ENCODE data around the gene SESN2.

The SESN2 gene, protein sequence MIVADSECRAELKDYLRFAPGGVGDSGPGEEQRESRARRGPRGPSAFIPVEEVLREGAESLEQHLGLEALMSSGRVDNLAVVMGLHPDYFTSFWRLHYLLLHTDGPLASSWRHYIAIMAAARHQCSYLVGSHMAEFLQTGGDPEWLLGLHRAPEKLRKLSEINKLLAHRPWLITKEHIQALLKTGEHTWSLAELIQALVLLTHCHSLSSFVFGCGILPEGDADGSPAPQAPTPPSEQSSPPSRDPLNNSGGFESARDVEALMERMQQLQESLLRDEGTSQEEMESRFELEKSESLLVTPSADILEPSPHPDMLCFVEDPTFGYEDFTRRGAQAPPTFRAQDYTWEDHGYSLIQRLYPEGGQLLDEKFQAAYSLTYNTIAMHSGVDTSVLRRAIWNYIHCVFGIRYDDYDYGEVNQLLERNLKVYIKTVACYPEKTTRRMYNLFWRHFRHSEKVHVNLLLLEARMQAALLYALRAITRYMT

DNA sequence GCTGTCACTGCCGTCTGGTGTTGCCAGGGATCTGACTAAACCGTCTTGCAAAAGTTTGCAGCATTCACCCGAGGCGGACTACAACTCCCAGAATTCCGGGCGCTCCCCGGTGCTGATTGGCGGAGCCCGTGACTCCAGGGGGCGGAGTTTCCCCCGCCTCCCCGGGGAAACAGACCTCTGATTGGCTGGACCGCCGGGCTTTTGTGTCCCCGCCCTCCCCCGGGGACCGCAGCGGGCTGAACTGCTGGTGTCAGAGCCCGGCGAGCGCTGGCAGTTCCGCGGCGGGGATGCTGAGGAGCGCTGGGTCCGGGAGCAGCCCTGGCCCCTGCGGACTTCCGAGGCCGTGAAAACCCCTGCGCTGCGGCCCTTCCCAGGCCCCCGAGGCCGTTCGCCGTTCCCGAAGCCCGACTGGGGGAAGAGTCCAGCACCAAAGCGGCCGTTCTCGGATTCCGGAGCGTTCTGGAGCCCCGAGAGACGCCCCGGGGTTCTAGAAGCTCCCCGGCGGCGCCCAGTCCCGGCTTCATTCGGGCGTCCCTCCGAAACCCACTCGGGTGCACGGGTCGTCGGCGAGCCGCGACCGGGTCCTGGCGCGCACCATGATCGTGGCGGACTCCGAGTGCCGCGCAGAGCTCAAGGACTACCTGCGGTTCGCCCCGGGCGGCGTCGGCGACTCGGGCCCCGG, at the start of gene SESN2:
TSS of gene SESN2 (plus strand) at position 267 of the 682 bp plus-strand sequence. CDS start at position 597, 330 bp downstream.
- peak; percentile 98 for DNase-seq (ENCODE audit: low read depth, low spot score)

DNA sequence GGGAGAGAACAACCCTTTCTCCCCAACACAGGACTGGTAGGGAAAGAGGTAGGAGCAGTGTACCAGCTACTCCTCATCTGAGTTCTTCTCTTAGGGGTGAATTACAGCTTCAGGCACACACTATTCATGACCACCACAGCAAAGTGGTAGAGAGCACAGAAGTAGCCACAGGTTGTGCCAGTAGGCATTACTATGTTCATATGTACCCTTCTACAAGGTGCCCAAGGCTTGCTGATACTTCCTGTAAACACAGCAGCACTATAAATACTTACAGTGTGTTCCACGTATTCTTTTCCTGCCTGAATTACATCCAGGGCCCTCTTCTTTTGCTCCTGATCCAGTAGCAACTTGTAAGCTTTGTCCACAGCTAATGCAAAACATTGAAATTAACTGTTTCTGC, 49.6 kb upstream of the SESN2 start:
- no peak for DNase-seq (ENCODE audit: low read depth, low spot score)

DNA sequence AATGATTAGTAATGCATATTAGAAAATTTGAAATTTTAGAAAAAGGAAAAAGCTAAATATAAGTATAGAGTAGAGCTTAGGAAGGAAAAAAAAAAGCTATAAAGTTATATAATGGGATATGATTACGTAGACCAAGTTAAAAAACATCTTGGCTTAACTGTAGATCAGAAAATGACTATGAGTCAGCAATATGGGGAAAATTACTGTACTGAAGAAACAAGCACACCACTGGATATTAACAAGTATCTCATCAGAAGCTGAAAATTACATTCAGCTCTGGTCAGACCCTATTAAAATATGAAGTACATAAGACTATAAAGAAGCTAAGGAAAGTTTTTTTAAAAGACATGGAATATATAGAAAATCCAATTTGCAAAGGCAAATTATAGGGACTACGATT, 46.0 kb upstream of the SESN2 start:
- DNase-seq (ENCODE audit: low read depth, low spot score): no peak

DNA sequence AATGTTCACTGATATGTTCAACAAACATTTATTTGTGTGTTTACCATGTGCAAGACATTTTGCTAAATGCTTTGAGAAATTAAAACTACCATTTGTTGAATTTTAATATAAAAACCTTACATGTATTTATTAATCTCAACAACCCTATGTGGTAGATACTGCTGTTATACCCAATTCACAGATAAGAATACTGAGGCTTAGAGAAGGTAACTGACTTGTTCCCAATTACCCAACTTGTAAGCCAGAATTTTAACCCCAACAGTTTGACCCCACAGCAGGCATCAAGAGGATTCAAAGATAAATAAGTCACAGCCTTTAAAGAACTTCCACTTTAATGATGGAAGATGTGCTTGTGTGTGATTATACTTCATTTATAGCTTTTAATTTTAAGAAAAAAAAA, 30.2 kb upstream of the SESN2 start:
- DNase-seq (ENCODE audit: low read depth, low spot score): no peak

DNA sequence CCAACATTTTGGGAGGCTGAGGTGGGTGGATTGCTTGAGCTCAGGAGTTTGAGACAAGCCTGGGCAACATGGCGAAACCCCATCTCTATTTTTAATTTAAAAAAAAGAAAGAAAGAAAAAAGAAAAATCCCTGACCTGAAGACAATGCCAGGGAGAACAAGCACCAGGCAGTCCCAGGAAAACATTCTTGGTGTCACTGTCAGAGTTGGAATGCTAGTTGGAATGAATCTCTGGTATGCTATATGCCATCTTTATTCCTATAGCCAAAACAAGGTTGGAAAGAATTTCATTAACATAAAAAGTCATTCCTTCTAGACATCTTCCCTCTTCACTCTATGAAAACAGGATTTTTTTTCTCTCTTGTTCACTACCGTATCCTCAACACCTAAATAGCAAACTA, 29.3 kb upstream of the SESN2 start:
- DNase-seq (ENCODE audit: low read depth, low spot score): no peak

DNA sequence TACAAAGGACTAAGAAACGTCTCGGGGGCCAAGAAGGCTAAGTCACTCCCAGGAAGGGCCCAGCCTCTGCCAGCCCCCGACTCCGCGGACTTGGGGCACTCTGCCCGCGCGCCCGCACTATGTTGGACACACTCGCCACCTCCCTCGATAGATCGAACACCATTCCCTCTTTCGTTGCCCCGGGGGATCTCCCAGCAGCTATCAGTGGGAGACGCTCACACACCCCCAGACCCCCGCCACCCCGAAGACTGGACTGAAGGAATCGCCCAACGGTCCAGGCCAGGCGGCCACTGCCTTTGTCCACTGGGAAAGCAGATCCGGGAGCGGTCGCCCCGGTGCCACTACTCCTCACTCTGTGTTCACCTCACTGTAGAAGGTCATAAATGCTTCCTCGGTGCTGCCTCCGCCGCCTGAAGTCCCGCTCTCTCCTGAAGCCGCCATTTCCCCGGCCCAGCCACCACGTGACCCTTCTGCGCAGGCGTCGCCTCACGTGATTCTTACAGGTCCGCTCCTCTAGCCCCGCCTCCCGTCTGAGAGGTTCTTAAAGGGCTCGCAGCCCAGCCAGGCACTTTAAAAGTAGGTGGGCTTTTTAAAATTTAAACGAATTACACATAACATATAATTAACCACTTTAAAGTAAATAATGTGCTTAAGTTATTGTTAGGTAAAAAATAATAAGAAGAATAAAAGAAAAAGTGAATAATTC, 26.6 kb upstream of the SESN2 start, which contains the start of gene DNAJC8:
TSS of gene DNAJC8 (minus strand) at position 472 of the 706 bp plus-strand sequence. CDS start at position 441, 31 bp downstream.
- DNase-seq (ENCODE audit: low read depth, low spot score): peak; percentile 95

DNA sequence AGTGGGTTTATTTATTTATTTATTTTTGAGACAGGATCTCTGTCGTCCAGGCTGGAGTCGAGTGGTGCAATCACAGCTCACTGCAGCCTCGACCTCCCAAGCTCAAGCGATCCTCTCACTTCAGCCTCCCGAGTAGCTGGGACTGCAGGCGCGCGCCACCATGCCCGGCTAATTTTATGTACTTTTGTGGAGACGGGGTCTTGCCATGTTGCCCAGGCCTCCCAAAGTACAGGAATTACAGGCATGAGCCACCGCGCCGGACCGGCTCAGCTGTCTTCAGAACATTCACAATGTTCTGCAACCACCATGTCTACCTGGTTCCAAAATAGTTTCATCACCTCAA, 26.1 kb upstream of the SESN2 start:
- no peak for DNase-seq (ENCODE audit: low read depth, low spot score)

DNA sequence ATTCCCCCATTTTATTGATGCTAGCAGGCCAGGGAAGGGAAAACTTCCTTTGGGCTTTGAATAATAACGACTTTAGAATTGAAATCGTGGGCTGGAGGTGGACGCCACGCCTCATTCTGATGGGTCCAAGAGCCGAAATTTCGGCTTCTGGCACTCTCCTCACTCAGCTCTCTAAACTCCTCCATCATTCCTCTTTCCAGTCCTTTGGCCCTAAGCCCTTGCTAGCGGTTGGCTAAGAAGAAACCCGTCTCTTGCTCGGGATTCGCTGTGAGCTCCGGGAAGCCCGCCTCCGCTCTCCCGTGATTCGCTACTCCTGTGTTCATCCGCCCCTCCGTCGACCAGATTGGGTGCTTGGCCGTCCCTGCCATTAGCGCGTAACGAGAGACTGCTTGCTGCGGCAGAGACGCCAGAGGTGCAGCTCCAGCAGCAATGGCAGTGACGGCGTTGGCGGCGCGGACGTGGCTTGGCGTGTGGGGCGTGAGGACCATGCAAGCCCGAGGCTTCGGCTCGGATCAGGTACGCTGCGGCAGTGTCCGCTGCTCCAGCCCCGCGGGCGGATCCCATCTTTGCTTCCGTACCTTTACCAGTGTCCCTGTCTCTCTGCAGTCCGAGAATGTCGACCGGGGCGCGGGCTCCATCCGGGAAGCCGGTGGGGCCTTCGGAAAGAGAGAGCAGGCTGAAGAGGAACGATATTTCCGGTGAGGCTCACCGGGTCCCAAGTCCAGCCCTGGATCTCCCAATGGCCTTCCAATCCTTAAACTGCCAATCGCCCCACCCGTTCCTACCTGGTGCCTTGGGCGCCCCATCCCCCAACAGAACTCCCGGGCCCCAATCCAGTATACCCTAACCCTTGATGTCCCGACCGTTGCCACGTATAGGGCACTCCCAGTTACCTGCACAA, 23.3 kb upstream of the SESN2 start, which contains the start of gene ATP5IF1:
TSS of gene ATP5IF1 (plus strand) at position 370 of the 901 bp plus-strand sequence. CDS start at position 430, 60 bp downstream.
- DNase-seq (ENCODE audit: low read depth, low spot score): peak; percentile 88

DNA sequence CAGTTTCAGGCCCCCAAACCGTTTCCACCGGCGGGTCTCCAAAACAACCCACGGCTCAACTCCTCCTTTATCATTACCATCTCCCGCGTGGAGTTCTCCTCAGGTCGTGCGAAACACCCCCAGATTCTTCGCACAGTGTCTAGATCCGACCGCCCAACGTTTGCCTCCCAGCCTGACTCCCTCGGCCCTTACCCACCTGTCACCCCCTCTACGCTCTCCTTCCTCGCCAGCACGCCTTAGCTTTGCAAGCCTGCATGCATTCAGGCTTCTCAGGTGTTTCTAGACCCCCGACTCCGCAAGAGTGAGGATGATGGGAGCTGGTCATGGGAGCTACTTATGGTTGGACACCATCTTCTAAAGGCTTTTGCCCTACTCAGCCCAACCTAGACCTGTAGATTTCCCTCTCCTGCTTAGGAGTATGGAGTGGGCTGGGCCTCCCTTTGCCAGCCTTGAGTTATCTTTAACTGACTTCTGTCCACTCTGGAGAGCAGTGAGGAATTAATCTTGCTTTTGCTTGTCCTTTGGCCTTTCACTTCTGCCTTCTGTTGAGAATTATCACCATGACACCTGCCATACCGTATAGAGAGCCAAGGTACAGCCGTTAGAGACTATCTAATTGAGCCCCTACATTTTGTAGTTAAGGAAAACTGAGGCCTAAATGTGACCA, 22.5 kb upstream of the SESN2 start:
- DNase-seq (ENCODE audit: low read depth, low spot score): no peak

DNA sequence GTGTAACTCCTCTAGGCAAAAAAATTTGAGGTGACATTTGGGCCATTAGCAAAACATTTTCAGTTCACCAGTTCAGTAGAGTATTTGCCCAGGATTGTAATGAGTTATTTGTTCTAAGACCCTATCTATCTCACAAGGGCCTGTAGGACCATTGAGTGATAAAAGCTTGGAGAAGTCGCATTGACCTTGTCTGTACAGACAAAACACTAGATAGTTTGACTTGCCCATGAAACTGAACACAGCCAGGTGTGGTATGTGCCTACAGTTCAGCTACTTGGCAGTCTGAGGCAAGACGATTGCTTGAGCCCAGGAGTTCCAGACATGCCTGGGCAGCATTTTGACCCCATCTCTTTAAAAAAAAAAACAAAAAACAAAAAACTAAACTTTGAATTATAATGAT, 20.3 kb upstream of the SESN2 start:
- no peak for DNase-seq (ENCODE audit: low read depth, low spot score)

DNA sequence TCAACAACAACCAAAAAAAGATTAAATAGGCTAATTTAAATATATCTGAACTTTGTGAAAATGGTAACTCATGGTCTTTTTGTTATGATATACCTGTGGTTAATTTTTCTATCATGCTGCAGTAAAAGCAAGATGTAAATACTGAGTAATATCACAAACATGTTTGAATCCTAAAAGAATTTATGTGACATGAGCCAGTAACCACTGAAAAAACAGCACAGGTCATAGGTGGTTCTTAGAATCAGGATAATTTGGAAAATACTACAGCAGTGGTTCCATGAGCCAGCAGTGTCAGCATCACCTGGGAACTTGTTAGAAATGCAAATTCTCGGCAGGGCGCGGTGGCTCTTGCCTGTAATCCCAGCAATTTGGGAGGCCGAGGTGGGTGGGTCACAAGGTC, 19.3 kb upstream of the SESN2 start:
- no peak for DNase-seq (ENCODE audit: low read depth, low spot score)

DNA sequence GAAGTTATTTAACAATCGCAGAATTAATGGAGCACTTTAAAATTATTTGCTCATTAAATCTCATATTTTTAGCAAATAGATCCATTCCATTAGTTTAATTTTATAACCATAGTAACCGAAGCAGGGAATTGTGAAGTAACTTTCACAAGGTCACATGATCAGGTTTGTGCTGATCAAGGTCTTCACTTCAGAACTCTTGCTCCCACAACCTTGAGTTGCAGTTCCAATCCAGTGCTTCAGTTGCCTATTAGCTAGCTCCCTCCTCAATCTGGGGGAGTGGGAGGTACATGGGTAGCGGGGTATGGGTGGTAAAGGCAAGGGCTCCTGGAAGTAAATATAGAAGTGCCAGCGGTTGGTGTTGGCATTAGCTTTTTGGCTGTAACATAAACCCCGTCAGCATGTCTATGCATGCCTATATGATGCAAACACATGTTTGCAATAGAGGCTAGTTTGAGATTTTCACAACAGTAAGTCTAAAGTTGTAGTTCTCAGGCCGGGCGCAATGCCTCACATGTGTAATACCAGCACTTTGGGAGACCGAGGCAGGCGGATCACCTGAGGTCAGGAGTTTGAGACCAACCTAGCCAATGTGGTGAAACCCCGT, 17.6 kb upstream of the SESN2 start:
- no peak for DNase-seq (ENCODE audit: low read depth, low spot score)

DNA sequence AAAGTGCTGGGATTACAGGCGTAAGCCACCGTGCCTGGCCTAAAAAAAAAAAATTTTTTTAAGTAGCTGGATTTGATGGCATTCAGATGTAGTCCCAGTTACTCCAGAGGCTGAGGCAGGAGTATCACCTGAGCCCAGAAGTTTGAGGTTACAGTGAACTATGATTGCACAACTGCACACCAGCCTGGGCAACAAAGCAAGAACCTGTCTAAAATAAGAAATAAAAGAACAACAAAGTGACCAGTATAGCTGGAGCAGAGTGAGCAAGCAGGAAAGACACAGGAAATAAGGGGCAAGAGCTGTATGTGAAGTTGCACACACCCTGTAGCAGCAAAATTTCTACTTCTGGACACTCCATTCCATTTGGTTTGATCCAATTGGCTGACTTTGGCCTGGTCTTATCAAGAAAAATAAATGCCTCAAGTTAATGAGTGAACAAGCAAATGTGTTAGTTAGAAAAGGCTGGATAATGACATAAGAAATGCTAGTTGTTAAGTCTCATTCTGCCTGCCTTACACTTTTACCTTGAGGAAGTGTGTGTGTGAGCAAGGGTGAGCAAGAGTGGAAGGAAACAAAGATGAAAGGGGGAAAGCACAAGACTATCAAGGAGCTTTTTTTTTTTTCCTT, 15.5 kb upstream of the SESN2 start:
- DNase-seq (ENCODE audit: low read depth, low spot score): no peak

DNA sequence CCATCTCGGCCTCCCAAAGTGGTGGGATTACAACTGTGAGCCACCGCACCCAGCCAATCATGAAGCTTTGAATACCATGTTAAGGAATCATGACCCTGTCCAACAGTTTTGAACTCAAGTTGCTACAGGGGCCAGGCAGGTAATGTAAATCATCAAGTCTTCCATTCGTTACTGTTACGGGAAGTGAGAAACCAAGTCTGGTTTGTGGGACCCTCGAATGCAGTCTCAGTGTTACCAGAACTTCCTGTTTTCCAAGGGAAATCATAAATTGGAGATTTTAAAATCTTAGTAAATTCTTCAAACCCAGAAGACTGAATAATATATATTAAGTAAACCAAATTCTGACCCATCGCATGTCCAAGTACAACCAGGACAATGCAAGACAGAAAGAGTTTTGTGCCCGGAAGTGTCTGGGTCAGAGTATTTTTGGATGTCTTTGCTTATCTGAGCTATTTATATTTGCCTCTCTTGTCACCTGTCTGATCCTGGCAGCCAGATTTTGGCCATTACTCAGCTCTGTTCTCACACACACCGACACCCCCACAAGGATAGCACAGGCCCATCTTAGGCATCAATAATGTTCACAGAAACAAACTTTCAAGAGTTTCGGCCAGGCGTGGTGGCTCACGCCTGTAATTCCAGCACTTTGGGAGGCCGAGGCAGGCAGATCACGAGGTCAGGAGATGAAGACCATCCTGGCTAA, 14.6 kb upstream of the SESN2 start:
- no peak for DNase-seq (ENCODE audit: low read depth, low spot score)

DNA sequence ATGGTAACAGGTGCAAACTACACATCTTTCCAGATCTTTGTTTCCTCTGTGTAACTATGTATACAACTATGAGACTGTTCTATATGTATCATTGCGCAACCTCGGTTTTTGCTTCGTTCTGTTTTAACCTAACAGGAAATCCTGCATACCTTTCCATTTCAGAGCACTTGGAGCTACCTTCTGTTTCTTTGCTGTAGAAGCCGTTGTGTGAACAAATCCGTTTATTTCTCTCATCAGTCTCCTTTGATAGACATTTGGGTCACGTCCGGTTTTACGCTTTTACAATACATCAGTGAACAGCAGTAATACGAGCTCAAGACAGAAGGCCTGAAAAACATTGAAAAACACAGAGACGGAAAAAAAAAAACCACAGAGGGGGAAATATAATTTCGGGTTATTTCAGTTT, 12.9 kb upstream of the SESN2 start:
- no peak for DNase-seq (ENCODE audit: low read depth, low spot score)

DNA sequence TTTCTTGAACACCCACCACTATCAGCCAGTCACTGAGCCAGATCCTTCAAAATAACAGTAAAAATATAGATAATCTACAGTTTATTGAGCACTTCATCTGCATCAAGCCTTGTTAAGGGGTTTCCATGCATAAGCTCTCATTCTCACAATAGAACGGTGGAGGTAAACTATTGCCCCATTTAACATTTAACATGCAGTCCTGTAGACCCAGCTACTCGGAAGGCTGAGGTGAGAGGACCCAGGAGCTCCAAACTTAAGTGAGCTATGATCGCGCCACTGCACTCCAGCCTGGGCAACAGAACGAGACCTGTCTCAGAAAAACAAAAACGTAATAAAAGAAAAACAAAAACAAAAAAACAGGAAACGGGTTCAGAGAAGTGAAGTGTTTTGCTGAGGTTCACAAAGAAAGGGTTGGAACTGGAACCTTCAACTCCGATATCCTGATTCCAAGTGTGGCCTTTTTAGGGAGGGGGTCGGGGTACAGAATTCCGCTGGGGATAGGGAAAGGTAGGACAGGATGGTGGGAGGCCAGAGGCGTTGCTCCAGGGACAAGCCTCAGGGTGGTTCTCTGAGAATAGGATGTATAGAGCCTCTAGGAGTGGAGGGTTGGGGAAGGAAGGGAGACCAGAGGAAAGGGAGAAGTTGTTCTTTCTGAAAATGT, 11.6 kb upstream of the SESN2 start:
- no peak for DNase-seq (ENCODE audit: low read depth, low spot score)

DNA sequence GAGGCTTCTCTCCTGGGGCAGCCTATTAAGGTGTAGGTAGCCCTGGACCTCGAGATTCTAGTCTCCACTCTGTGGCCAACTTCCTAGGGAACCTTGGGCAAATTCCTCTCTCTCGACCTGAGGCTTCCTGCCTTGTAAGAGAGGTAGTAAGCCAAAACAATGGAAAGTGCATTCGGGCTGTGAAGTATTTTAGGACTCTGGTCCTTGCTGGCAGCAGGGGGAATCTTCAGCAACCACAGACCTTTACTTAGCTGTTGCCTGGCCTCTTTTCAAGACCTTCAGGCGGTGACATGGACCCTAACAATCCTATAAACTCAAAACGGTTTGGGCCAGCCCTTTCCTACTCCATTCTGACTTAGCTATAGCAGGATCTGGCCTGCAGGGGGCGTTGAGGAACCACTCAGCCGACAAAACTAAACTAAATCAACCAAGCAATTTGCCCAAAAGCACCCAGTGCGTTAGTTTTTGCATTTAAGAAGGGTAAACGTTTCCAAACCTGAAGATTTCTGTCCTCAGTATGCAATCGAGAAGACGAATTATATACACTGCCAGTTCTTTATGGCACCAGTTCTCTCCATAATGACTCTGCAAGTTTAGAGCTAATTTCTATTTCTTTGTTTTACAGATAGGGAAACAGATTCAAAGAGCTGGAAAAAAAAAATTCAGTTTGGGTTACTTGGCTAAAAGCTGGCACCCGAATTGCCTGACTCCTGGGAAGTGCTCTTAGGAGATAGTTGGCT, 10.9 kb upstream of the SESN2 start:
- DNase-seq (ENCODE audit: low read depth, low spot score): peak; percentile 63
